Neutrophil (primary cell): ENCODE measurements around the gene CASKIN2.

Source experiments
- H3K27ac ChIP-seq: fragments of 200-600 bp; sonication (generic); 2 replicates; pipeline ENCODE4 v1.5.1; 2016; ENCODE audit warnings: mild to moderate bottlenecking, moderate library complexity
- H3K27me3 ChIP-seq: fragments of 200-600 bp; sonication (generic); 2 replicates; pipeline ENCODE4 v1.6.0; 2016; ENCODE audit warnings: mild to moderate bottlenecking
- H3K36me3 ChIP-seq: fragments of 200-600 bp; sonication (generic); 2 replicates; pipeline ENCODE4 v1.5.1; 2017
- H3K4me1 ChIP-seq, 2 experiments: fragments of 200-600 bp in 1 of 2; sonication (generic) in 1 of 2; 1 replicate in 1 of 2; 2 replicates in 1 of 2; pipeline versions ENCODE4 v1.5.1 to v1.6.1; 2013 to 2016; ENCODE audit warnings: low read depth in 1 of 2, low read length in 1 of 2, mild to moderate bottlenecking in 1 of 2, moderate library complexity in 1 of 2; ENCODE audit not compliant: control insufficient read depth in 1 of 2, insufficient read depth in 1 of 2
- H3K4me3 ChIP-seq, 2 experiments: fragments of 200-600 bp in 1 of 2; sonication (generic) in 1 of 2; 1 replicate in 1 of 2; 2 replicates in 1 of 2; pipeline ENCODE4 v1.5.1; 2013 to 2016; ENCODE audit warnings: low read depth in 1 of 2, low read length in 1 of 2, mild to moderate bottlenecking in 1 of 2, moderate library complexity in 1 of 2
- H3K9me3 ChIP-seq: fragments of 200-600 bp; sonication (generic); 2 replicates; pipeline ENCODE4 v1.5.1; 2016
- CTCF ChIP-seq: fragments of 200-600 bp; sonication (generic); IDR thresholded peaks from 2 replicates; pipeline ENCODE4 v1.5.1; 2016; ENCODE audit warnings: antibody characterized with exemption

The CASKIN2 gene

DNA sequence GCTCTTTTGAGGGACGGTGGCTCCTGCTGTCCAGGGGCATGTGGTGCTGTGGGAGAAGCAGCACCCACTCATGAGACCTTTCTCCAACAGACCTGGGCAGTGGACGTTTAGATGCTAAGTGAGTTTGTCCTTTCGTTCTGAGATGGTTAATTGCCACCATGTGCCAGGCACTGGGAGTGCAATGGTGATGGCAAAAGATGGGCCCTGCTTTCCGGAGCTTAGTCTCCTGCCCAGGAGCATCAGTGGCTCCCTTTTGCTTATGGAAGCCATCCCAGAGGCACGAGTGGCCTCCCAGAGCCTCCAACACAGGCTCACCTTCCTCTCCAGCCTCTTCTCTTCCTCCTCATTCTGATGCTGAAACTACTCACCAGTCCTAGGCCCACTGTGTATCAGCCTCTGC lies 28.4 kb downstream of the CASKIN2 start:
- Histone ChIP-seq H3K36me3 (peaks cover 11% of the 10 kb centered on the region), H3K4me3 (peak overlapping the region in 1 of 2 experiments; percentile 42), H3K27ac (peak overlapping the region; percentile 91), H3K27me3 (no peaks in the 10 kb centered on the region), H3K4me1 (peaks cover 18 to 21% of the 10 kb centered on the region in 2 experiments), H3K9me3 (no peaks in the 10 kb centered on the region)
- no peak for TF ChIP-seq CTCF

DNA sequence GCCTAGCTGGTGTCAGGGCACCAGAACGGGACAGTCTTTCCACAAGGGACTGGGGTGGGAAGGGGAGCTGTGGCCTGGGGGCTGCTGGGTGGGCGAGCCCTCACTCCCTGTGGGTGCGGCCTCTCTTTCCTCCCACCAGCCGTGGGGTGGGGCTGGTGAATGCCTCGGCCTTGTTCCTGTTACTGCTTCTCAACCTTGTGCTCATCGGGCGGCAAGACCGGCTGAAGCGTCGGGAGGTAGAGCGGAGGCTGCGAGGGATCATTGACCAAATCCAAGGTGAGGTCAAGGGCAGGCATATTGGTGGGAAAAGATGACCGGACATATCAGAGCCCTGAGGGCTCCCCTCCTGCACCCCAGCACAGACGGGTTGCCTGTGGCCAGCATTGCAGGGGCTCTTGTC lies 29.2 kb downstream of the CASKIN2 start:
- Histone ChIP-seq H3K27ac (peak overlapping the region; percentile 91), H3K4me3 (no peak overlapping the region), H3K4me1 (peaks cover 18 to 21% of the 10 kb centered on the region in 2 experiments), H3K36me3 (peaks cover 3% of the 10 kb centered on the region), H3K27me3 (no peaks in the 10 kb centered on the region), H3K9me3 (no peaks in the 10 kb centered on the region)
- TF ChIP-seq CTCF = no peak

DNA sequence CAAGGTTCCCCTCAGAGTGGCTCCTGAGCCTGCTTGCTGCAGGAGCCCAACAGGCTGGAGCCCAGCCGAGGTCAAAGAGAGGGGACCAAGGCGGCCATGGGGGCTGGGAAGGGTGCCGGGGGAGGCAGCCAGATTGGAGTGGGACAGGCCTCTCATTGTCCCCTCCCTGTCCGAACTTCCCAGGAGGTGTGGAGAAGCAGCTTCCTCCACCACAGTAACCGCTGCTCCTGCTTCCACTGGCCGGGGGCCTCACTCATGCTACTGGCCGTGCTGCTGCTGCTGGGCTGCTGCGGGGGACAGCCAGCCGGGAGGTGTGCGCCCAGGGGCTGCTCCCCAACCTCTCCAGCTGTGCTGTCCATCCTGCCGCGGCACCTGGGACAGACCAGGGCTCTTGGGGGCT lies 29.6 kb downstream of the CASKIN2 start:
- Histone ChIP-seq H3K4me3 (no peak overlapping the region), H3K36me3 (no peaks in the 10 kb centered on the region), H3K4me1 (peaks cover 18 to 21% of the 10 kb centered on the region in 2 experiments), H3K27me3 (no peaks in the 10 kb centered on the region), H3K27ac (no peak overlapping the region), H3K9me3 (no peaks in the 10 kb centered on the region)
- TF ChIP-seq CTCF = no peak

DNA sequence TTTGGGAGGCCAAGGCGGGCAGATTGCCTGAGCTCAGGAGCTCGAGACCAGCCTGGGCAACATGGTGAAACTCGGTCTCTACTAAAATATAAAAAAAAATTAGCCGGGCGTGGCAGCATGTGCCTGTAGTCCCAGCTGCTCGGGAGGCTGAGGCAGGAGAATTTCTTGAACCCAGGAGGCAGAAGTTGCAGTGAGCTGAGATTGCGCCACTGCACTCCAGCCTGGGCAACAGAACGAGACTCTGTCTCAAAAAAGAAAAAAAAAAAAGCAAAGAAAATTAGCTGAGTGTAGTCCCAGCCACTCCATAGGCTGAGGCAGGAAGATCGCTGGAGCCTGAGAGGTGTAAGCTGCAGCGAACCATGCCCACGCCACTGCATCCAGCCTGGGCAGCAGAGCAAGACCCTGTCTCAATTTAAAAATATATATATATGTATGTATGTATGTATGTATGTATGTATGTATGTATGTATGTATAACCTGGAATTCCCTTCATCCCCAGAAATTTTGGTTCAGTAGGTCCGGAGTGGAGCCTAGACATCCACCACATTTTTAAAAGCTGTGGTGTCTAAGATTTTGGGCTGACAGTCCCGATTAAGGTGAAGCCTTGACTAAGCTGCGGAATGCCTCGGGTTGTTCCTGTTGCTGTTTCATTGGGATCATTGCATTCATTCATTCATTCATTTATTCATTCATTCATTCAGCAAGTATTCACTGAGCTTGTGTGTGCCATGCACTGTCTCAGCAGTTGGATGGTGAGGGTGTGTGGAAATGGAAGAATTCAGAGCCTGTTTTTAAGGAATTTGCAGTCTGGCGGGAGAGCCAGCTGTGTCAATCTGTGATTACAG lies 33.0 kb downstream of the CASKIN2 start:
- no peak for TF ChIP-seq CTCF
- Histone ChIP-seq H3K9me3 (no peaks in the 10 kb centered on the region), H3K27me3 (no peaks in the 10 kb centered on the region), H3K27ac (no peak overlapping the region), H3K4me1 (peaks cover 8 to 9% of the 10 kb centered on the region in 2 experiments), H3K4me3 (no peak overlapping the region), H3K36me3 (peaks cover 3% of the 10 kb centered on the region)

- no peaks in the 10 kb centered on the region for H3K27me3 ChIP-seq
- H3K9me3 ChIP-seq = no peaks in the 10 kb centered on the region
- no peak overlapping the region for H3K27ac ChIP-seq
- no peaks in the 10 kb centered on the region for H3K4me1 ChIP-seq
- H3K4me3 ChIP-seq = no peak overlapping the region
- no peak for TF ChIP-seq CTCF
- peaks cover 12% of the 10 kb centered on the region for H3K36me3 ChIP-seq
Observed at GRCh38 chr17:75481194-75482068, 33.9 kb downstream of the CASKIN2 start.
